ENCODE data around the gene BMP4.

DNA sequence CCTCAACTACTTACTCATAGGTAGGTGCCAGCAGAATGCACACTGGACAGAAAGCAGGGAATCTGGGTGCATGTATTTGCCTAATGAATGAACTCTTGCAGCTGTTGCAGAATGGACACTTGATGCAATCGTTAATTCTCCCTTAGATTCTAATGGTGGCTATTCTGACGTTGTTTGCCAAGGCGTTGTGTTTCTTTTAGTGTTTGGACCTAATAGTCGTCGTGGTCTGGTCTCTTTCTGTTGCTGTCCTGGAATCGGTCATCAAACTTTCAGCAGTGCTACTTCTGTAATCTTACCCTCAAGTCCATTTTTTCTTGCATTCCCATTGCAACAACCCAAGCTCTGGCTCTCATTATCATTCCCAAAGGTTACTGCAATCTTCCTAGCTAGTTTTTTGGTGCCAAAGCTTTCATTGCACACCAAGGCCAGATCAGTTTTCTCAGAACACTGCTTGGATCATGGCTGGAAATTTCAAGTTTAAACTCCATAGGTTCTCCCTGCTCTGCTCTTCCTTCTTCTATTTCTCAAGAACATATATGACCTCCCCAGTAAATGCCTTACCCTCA is 31.3 kb downstream of the BMP4 start:
- TF ChIP-seq, protein P1, sequence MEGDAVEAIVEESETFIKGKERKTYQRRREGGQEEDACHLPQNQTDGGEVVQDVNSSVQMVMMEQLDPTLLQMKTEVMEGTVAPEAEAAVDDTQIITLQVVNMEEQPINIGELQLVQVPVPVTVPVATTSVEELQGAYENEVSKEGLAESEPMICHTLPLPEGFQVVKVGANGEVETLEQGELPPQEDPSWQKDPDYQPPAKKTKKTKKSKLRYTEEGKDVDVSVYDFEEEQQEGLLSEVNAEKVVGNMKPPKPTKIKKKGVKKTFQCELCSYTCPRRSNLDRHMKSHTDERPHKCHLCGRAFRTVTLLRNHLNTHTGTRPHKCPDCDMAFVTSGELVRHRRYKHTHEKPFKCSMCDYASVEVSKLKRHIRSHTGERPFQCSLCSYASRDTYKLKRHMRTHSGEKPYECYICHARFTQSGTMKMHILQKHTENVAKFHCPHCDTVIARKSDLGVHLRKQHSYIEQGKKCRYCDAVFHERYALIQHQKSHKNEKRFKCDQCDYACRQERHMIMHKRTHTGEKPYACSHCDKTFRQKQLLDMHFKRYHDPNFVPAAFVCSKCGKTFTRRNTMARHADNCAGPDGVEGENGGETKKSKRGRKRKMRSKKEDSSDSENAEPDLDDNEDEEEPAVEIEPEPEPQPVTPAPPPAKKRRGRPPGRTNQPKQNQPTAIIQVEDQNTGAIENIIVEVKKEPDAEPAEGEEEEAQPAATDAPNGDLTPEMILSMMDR (IDR thresholded peaks at IDR 0.05): no peak
- TF ChIP-seq POLR2A (IDR thresholded peaks at IDR 0.05) (no peak), POLR2AphosphoS5 (IDR thresholded peaks at IDR 0.05) (no peak), EP300 (IDR thresholded peaks at IDR 0.05) (no peak)

All from suprapubic skin (tissue), 4 donors.